Posterior vena cava (tissue), 2 donors: ENCODE results near the gene PUSL1. TPM values are rescaled to one million over a fixed set of nuclear protein-coding genes. Genes with fewer than 3 reads are reported as not detected.
"Not testable (repeated sequence)": the region's sequence is repeated elsewhere in the genome, so short reads cannot be mapped to it uniquely, and the experiment has no call there.

ENCODE experiments used
- DNase-seq: peaks from one replicate; pipeline ENCODE4 v3.0.0-alpha.2; 2020; ENCODE audit warnings: low spot score
- intact Hi-C, 2 donors: fragments of 100-400 bp; cut with DNase I; formaldehyde crosslinking; loops; one replicate each; pipeline versions ENCODE4 v1.14.1 to v1.14.2; 2022 to 2023
- total RNA-seq, 2 donors: library from RNA; stranded (reverse); fragmentation: NEBNext Ultra II Directional; extraction: Animal tissue kit (Norgen Biotek cat#: 25700); gene quantifications; one replicate each; pipeline ENCODE4 v1.2.1, GENCODE V29; 2021
- donor health status: DM: yes; HTN: yes; CAD: no.
- donor health status: DM: yes; HTN: yes; CAD: no.

The PUSL1 gene
- total RNA-seq, 2 donors from 2014 or later, result 8.3 to 10.5 TPM

DNA sequence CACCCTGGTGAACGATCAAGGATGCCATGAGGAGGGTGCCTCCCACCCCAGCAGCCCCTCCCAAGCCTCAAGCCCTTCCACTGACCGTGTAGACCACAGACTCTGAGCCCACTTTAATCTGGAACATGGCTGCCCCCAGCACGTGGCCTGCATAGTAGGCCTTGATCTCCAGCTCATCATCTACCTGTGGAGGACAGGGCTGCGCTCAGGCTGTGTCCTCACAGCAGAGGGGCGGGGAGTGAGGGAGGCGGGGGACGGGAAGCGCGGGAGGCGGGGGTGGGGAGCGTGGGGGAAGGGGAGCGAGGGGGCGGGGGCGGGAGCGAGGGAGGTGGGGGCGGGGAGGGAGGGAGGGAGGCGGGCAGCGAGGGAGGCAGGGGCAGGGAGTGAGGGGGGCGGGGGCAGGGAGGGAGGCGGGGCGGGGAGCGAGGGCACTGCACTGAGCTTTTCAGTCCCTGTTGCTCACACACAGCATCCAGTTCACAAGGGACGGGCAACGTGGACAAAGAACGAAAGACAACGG, 7.1 kb downstream of the PUSL1 start:
- intact Hi-C loops, result no loop called here
- no peak for DNase-seq

DNA sequence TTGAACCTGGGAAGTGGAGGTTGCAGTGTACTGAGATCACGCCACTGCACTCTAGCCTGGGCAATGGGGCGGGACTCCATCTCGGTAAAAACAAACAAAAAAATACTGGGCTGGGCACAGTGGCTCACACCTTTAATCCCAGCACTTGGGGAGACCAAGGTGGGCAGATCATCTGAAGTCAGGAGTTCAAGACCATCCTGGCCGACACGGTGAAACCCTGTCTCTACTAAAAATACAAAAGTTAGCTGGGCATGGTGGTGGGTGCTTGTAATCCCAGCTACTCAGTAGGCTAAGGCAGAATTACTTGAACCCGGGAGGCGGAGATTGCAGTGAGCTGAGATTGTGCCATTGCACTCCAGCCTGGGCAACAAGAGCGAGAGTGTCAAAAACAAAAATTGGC, 7.8 kb downstream of the PUSL1 start:
- DNase-seq, intact Hi-C loops: not testable (repeated sequence)

DNA sequence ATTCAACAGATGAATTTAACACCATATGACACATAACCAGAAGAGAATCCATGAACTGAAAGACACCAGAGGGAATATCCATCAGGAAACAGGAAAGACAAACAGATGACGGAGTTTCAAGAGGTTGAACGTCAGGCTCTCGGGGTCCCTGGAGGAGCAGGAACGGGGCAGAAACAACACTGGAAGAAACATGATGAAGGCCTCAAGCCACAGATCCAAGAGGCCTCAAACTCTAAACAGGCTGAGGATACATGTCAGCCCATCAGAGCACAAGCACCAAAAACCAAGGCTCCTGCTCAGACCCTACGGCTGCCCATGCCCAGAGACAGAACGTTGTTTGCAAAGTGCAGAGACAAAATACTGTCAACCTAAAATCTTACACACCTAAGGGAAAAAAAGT, 9.0 kb downstream of the PUSL1 start:
- DNase-seq, result no peak
- intact Hi-C loops, result no loop called here

DNA sequence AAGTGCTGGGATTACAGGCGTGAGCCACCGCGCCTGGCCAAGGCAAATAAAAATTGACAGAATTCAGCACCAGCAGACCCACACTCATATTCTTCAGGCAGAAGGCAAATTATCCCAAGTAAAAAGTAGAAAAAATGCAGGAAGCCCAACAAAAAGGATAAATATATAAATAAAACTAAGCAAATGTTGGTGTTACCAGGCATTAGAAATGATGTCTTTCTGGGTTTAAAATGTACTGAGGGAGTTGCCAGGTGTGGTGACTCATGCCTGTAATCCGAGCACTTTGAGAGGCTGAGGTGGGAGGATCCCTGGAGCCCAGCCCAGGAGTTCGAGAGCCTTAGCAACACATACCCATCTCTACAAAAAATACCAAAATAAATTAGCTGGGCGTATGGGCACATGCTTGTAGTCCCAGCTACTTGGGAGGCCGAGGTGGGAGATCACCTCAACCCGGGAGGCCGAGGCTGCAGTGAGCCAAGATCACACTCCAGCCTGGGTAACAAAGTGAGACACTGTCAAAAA, 9.8 kb downstream of the PUSL1 start:
- intact Hi-C loops, result no loop called here
- DNase-seq, result peak; percentile 94

DNA sequence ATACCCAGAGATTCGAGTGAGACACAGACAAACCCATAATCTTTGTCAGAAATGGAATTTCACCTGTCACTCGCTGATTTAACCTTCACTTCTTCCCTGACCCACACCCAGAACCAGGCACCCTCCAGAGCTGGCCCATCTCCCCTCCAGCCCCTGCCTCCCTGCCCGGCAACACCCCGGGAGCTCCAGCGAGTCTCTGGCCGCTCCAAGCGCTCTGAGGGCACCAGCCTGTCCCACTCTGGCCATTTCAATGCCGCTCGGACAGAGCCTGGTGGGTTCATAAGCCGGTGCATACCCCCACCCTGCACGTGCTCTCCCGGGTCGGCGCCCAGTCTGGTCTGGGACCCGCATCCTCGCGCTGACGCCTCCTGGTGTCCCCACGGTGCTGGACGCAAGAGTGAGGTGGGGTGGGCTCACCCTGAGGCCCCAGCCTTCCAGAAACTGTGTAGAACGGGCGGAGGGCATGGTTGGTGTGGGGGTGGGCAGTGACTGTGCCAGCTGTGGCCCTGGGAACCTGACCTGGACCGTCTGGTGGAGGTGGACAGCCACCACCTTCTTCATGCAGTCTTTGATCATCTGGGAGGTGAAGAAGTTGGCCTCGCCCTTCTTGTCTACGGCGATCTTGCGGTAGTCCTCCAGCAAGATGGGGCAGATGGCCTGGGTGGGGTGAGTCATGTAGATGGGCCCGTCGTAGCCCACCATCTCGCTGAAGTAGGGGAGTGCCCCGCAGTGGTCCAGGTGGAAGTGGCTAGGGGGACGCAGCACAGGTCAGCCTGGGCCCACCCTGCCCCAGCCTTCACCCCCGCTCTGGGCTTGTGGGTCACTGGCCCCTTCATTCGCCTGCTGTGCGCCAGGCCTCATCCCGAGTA, 10.6 kb downstream of the PUSL1 start:
- DNase-seq, result no peak
- intact Hi-C loops, result no loop called here

DNA sequence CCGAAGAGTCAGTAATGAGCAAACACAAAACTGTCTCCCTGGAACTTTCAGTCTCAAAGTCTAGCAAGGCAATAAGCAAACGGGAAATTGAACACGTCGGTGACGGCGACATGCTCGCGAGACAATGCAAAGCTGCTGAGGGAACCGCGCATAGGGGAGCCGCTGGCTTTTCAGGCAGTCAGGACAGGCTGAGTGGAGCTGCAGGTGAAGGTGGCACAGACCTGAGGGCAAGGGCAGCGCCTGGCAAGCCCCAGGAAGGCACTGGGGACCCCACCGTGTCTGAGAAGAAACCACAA, 11.2 kb downstream of the PUSL1 start:
- intact Hi-C loops, result no loop called here
- no peak for DNase-seq

DNA sequence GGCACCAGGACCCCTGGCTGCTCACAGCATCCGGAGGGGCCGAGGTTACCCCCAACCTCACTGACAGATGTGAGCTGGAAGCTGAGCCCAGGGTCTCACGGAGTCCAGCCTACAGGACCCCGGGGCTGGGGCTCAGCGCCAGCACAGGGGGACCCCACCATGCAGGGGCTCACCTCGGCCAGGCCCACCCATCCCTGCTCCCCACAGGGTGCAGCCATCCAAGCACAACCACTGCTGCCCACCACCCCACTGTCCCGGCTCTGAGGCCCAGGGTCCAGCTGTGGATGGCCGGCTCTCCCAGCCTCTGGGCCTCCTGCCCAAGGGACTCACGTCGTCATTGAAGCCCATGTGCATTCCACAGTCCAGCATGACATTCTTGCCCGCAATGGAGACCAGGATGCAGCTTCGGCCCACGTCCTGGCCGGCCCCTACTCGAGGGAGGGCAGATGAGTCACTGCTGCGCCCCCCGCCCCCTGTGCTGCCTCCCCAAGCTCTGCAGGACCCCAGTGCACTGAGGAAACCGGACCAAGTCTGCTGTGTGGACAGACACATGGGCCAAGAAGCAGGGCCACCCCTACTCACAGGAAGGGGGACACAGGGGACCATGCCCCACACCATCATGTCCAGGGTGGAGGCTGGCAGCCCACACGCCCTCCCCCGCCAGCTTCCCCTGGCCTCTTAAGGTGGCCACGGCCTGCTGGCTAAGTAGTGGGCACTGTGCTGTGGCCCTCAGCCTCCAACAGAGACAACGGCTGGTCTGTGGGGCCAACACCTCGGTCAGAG, 12.5 kb downstream of the PUSL1 start:
- intact Hi-C loops, result no loop called here
- DNase-seq, result no peak

DNA sequence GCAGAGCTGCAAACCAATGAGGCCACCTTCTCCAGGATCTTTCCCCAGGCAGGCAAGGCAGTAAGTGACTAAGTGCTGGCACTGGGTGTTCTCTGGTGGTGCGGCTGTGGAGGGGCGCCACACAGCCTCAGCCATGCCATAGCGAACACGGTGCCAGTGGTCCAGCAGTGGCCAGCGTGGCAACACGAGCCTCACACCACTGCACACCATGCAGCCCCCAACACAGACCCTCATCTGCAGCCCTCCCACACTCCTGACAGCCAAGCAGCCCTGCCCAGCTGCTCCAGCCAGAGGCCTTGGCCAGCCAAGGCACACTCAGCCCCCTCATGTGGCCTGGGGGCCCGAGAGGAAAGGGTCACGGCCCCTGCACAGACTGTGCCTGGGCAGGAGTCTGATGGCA, 13.1 kb downstream of the PUSL1 start:
- intact Hi-C loops, result no loop called here
- no peak for DNase-seq

DNA sequence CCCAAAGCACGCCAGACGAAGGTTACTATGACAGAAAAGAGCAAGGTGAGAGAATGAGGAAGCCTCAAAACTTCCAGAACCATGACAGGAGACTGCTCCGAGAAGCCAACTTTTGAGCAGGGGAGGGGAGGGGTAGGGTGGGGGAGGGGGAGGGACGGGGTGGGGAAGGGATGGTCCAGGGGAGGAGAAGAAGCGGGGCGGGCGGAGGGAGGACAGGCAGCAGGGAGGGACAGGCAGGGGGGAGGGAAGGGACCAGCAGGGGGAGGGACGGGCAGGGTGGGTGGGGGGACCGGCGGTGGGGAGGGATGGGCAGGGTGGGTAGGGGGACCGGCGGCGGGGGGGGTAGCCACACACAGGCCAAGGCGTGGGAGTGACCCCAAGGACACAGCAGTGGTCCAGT, 14.0 kb downstream of the PUSL1 start:
- DNase-seq, result no peak
- intact Hi-C loops, result no loop called here

DNA sequence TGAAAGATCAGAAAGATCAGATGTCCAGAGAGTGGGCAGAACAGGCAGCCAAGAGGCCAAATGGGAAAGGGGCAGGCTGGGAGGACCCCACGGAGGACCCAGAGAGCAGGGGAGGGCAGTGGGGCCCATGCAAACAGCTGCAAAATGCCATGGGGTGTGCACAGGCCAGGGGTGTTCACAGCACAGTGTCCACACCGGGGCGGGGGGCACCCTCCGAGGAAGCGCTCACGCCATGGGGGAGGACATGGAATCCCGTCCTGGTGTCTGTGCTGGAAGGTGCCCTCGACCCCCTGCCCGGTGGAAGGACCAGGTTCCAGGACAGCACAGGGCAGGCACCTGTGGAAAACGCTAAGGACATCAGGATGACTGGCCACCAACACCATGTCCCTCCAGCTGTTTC, 14.6 kb downstream of the PUSL1 start:
- intact Hi-C loops, result no loop called here
- no peak for DNase-seq

DNA sequence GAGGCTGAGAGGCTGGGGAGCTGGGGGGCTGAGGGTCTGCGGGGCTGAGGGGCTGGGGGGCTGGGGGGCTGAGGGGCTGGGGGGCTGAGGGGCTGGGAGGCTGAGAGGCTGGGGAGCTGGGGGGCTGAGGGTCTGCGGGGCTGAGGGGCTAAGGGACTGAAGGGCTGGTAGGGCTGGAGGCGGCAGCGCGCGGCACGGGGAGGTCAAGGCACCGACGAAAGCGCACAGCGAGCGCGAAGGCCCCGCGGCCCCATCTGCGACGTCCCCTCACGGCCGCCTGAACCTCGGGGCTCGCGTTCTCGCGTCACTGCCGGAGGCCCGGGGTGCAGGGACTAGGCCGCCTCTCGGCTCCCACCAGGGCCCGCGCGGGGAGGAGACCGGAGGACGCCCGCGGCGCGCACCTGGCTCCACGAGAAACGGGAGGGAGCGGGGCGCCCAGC, 15.7 kb downstream of the PUSL1 start:
- no peak for DNase-seq
- intact Hi-C loops, result no loop called here

DNA sequence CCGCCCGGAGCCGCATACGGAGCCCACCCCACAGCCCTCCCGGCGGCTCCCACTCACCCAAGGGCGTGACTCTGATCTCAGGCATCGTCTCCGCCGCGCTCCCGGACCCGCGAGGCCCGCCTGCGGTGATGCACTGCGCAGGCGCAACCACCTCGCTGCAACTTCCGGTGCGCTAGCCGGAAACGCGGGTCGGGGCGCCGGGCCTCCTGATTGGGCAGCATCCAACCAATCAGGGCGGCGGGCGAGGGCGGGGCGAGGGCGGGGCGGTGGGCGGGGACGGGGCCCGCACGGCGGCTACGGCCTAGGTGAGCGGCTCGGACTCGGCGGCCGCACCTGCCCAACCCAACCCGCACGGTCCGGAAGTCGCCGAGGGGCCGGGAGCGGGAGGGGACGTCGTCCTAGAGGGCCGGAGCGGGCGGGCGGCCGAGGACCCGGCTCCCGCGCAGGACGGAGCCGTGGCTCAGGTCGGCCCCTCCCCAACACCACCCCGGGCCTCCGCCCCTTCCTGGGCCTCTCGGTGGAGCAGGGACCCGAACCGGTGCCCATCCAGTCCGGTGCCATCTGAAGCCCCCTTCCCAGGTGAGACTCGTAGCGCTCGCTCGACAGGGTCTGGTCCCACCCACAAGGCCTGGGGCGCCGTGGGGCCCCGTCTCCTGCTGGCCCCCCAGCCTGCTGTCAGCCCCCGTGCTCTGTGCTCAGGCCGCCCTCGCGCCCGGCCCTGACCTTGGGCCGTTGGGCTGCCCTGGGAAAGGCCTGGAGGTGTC, 16.3 kb downstream of the PUSL1 start, which contains the start of the genes CPTP and INTS11:
Gene CPTP (plus strand): TSS at position 279 of the 764 bp plus-strand sequence. CDS start 2,109 bp downstream, outside the sequence.
Gene INTS11 (minus strand): TSS at position 137 of the 764 bp plus-strand sequence. CDS start 52 bp downstream, at position 85.
- intact Hi-C loops, result no loop called here
- peak; percentile 99 for DNase-seq

DNA sequence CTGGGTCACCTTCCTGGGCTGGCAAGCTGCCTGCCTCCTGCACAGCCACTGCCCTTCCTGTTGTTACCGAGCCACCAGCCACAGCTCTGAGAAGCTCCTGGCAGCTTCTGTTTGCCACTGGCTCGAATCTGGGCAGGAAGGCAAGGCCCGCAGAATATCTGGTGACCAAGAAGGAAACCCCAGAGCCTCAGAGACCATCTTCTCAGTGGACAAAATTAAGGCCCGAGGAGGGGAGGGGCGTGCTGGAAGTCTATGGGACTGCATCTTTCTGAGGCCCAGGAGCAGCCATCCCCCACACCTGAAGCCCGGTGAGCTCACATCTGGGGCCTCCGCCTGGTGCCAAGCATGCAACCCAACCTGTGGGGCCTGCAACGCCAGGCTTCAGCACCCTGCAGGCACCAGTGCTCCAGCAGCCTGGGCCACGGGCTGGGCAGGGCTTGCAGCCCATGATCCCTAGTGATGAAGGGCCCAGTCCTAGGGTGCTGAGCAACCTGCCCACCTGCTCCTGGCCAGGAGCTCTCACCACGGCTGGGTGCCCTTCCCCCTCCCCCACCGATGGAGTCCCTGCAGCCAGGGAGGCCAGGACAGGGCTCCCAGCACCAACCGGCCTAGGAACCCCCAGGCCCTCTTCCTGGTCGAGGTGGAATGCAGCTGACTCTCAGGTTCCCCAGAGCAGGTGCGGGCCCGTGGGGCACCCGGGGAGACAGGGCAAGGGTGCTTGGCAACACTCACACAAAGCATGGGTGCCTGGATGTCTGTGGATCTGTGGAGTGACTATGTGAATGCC, 17.1 kb downstream of the PUSL1 start:
- intact Hi-C loops, result no loop called here
- no peak for DNase-seq

DNA sequence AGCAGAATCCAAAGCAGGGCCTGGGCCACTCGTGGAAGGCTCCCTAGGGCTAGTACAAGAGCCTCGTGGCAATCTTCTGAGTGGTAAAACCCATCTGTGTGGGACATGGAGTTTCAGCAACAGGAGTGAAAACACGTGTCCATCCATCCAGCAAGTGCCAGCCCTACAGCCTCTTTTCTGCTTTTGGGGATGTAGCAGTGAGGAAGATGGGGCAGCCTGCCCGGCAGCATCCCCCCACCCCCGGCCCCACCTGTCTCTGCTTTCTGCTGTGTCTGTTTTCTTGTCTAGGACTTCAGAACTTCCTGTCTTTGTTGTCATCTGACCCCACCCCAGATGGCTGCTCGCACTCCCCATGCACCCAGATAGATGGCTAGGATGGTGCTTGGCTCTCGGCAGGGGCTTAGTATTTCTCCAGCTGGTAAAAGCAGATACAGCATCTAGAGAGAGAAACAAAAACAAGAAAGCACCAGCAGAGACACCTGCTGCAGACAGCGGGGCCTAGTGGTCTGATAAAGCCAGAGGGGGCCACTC, 17.7 kb downstream of the PUSL1 start:
- intact Hi-C loops, result no loop called here
- no peak for DNase-seq

DNA sequence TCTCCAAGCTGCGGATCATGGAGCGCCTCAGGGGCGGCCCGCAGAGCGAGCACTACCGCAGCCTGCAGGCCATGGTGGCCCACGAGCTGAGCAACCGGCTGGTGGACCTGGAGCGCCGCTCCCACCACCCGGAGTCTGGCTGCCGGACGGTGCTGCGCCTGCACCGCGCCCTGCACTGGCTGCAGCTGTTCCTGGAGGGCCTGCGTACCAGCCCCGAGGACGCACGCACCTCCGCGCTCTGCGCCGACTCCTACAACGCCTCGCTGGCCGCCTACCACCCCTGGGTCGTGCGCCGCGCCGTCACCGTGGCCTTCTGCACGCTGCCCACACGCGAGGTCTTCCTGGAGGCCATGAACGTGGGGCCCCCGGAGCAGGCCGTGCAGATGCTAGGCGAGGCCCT, 18.9 kb downstream of the PUSL1 start:
- intact Hi-C loops, result no loop called here
- no peak for DNase-seq

DNA sequence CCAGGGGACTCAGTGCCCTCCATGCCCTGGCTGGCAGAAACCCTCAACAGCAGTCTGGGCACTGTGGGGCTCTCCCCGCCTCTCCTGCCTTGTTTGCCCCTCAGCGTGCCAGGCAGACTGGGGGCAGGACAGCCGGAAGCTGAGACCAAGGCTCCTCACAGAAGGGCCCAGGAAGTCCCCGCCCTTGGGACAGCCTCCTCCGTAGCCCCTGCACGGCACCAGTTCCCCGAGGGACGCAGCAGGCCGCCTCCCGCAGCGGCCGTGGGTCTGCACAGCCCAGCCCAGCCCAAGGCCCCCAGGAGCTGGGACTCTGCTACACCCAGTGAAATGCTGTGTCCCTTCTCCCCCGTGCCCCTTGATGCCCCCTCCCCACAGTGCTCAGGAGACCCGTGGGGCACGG, 19.9 kb downstream of the PUSL1 start:
- no peak for DNase-seq
- intact Hi-C loops, result no loop called here

DNA sequence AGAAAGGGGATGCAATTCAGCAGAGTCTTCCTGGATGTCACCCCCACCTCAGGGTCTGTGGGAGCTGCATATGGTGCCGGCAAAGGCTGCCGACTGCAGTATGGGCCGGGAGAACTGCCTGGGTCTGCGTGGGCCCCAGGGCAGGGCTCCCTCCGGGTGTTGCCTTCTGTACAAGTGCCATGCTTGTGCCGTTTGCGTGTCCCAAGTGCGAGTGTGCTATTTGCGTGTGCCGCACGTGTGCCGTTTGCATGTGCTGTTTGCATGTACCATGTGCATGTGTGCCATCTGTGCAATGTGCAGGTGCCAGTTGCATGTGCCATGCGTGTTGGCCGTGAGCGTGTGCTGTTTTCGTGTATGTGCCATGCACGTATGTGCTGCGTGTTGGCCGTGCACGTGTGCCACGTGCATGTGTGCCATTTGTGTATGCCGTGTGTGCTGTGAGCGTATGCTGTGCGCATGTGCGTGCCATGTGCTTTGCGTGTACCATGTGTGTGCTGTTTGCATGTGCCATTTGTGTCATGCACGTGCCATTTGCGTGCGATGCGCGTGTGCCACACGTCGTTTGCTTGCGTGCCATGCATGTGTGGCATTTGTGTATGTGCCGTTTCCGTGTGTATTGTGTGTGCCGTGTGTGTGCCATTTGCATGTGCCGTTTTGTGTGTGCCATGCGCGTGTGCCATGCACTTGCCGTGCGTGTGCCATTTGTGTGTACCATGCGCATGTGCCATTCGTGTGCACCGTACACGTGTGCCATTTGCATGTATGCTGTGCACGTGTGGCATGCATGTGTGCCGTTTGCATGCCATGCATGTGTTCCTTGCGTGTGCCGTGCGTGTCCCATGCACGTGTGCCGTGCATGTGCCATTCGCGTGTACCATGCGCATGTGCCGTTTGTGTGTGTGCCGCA, 21.2 kb downstream of the PUSL1 start:
- DNase-seq, result no peak

More for the DNA sequence above, 21.2 kb downstream of the PUSL1 start:
- intact Hi-C loops, result no loop called here
